ENCODE results near the gene HLA-DMB.

Gene HLA-DMB

DNA sequence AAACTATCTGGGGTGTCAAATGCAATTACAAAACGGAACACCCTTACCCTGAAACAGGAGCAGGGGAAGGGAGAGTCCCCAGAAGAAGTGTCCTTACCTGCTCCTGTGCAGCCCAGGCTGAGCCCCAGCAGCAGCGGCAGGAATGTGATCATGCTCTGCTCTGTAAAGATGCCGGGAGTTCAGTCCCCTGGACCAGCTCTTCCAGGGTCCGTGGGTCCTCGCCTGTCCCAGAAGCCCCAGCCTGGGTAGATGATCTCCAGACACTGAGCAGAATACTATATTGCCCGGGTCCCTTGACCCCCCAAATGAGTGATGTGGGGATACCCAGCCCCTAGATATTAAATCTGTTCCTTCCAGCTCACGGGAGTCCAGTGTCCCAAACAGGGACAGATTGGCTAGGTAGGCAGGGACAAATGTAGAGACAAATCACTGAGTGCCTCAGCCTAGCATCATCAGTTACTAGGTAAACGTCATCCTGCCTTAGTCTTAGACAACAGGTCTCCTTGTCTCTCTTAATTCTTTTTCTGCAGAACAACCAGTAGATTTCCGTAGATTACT lies at the start of gene HLA-DMB:
TSS of gene HLA-DMB (minus strand) at position 373 of the 558 bp plus-strand sequence. CDS start at position 152, 221 bp downstream.
- DNase-seq = peak; percentile 15

DNA sequence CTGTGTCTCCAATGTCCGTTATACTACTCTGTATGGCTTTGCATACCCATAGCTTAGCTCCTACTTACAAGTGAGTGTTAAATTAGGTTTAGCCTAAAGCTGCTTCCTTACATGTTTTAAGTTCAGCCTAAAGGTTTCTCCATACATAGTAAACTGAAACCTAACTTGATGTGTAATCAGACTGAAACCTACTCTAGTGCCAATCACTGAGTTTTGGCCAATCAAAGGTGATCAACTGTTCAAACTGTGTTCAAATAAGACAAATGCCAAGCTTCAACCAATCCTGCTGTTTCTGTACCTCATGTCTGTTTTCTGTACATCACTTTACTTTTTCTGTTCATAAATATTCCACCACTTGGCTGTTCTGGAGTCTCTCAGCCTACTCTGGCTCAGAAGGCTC lies 48.5 kb upstream of the HLA-DMB start:
- DNase-seq = no peak

GRCh38 chr6:32984622-32985389 lies 44.0 kb upstream of the HLA-DMB start:
- DNase-seq = peak; percentile 80

DNA sequence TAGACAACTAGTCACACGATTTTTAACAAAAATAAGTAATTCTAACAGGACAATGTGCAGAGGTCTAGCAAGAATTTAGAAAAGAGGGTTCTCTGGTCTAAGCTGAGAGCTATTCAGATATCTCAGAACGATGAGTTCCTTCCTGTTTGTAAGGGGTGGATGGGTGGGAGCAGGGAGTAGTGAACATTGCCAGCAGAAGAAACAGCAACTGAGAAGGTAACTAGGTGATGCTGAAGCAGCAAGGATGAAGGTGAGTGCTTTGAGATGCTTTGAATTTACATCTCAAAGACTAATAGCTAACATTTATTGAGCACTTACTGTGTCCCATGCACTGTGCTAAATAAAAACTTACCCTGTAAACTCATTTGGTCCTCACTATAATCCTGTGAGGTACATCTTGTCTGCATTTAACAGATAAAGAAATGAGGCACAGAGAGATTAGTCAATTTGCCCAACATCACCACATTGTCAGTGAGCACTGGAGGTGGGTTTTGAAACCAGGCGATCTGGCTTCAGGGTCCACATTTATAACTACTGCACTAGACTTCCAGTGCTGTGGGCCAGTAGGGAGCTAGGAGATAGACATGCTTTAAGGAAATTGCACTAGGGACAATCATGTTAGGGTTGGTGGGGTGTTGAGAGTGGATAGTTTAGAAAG lies 43.3 kb upstream of the HLA-DMB start:
- DNase-seq = no peak

DNA sequence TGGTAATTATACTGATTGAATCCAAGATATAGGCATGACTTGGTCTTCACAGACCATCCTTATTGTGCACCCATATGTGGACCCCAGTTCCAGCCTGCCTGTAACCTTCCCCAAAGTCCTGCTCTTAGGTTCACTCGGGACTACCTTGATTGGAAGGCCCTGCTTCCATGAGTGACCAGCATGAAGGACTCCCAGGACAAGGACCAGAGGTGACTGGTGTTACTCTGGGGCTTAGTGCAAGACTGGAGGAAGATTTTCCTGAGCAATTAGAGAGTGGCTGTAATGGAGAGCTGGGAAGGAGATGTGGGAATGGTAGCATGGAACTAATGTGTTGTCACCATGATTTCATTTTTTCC lies 42.6 kb upstream of the HLA-DMB start:
- DNase-seq = no peak

GRCh38 chr6:32982702-32983492 lies 42.1 kb upstream of the HLA-DMB start:
- DNase-seq = no peak

DNA sequence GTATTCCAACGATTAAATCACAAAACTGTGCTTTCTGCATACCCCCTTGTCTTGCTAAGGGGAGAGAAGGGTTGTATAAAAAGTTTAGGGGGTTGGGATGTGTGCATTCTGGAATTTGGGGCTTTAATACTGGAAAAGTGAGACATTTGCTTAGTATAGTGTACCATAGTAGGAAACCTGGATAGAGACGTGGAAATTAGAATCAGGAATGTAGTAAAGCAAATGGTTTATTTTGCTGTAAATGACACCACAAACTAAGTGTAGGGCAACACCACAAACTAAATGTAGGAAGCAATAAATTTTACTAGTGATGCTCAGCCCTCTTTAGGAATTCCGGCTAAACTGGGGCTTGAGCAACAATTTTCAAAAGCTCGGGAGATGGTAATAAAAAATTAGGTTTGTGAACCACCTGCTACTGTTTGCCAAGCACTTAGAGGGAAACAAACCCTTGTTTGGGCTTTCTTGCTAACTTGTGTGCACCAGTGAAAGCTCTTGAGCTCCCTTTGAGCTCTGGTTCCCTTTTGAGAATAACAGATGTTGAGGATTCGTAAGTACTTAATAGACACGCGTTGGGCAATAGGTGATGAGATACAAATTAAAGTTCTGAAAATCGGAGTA lies 41.4 kb upstream of the HLA-DMB start:
- no peak for DNase-seq

DNA sequence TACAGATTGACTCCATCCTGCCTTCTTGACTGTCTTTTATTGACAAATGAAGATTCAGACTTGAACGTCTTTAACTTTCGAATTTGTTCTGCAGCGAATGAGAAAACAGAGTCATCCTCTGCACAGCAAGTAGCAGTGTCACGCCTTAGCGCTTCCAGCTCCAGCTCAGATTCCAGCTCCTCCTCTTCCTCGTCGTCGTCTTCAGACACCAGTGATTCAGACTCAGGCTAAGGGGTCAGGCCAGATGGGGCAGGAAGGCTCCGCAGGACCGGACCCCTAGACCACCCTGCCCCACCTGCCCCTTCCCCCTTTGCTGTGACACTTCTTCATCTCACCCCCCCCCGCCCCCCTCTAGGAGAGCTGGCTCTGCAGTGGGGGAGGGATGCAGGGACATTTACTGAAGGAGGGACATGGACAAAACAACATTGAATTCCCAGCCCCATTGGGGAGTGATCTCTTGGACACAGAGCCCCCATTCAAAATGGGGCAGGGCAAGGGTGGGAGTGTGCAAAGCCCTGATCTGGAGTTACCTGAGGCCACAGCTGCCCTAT lies 39.7 kb upstream of the HLA-DMB start:
- no peak for DNase-seq

DNA sequence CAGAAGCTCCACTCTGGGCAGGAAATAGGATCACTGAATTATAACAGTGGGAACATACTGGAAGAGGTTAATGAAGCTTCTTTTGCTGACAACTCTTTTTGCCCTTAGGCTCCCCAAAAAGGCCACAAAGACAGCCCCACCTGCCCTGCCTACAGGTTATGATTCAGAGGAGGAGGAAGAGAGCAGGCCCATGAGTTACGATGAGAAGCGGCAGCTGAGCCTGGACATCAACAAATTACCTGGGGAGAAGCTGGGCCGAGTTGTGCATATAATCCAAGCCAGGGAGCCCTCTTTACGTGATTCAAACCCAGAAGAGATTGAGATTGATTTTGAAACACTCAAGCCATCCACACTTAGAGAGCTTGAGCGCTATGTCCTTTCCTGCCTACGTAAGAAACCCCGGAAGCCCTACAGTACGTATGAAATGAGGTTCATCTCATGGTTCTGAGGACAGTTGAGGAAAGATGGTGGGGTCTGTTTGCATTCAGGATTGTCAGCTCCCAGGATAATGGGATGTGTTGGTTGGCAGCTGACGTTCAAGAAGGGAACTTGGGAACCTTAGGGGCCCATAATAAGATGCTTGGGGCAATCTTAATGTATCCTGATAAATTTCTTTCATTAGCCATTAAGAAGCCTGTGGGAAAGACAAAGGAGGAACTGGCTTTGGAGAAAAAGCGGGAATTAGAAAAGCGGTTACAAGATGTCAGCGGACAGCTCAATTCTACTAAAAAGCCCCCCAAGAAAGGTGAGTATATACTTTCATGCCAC lies 39.1 kb upstream of the HLA-DMB start:
- no peak for DNase-seq

DNA sequence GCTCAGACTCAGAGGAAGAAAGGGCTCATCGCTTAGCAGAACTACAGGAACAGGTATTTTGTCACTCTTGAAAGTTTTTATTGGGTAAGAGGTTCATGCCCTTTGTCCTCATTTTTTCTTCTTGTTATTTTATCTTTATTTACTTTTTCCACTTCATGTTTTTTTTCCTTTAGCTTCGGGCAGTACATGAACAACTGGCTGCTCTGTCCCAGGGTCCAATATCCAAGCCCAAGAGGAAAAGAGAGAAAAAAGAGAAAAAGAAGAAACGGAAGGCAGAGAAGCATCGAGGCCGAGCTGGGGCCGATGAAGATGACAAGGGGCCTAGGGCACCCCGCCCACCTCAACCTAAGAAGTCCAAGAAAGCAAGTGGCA lies 37.1 kb upstream of the HLA-DMB start:
- no peak for DNase-seq

GRCh38 chr6:32977272-32977952 lies 36.6 kb upstream of the HLA-DMB start:
- DNase-seq = no peak

DNA sequence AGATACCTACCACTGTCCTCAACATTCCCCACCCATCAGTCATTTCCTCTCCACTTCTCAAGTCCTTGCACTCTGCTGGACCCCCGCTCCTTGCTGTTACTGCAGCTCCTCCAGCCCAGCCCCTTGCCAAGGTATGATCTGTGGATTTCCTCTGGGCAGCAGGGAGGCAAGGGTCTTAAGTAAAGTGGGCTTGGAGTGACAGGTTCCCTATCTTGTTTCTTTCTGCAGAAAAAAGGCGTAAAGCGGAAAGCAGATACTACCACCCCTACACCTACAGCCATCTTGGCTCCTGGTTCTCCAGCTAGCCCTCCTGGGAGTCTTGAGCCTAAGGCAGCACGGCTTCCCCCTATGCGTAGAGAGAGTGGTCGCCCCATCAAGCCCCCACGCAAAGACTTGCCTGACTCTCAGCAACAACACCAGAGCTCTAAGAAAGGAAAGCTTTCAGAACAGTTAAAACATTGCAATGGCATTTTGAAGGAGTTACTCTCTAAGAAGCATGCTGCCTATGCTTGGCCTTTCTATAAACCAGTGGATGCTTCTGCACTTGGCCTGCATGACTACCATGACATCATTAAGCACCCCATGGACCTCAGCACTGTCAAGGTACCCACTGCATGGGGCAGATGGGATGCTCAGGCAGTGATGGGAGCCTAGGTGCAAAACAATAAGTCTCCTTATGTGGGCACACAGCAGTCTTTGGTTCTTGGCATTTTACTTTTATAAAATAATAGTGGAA lies 35.7 kb upstream of the HLA-DMB start:
- DNase-seq = no peak

GRCh38 chr6:32975886-32976285 lies 35.1 kb upstream of the HLA-DMB start:
- DNase-seq = no peak

DNA sequence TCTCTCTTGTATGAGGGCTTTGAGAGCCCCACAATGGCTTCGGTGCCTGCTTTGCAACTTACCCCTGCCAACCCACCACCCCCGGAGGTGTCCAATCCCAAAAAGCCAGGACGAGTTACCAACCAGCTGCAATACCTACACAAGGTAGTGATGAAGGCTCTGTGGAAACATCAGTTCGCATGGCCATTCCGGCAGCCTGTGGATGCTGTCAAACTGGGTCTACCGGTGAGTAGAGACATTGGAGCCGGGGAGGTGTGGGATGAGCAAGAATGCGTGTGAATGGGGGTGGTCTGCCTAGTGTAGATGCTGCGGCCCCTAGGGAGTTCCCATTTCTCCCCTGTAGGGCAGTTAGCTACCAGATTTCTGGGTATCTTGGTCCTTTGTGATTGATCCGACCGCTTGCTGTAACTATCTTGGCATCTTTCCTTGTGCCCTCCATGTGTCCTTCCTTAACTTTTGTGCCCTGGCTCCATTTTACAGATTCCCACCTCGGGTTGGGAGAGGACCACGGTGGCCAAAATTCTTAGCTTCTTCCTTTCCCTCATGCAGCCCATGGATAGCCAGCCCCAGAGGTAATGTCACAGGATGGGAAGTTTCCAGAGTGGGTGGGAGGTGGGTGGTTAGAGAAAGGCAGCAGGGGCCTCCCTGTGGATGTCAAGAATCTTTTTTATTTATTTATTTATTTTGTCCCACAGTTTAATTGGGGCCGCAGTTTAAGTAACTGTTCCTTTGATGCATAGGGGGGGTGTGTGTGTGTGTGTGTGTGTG lies 33.9 kb upstream of the HLA-DMB start:
- DNase-seq = no peak

DNA sequence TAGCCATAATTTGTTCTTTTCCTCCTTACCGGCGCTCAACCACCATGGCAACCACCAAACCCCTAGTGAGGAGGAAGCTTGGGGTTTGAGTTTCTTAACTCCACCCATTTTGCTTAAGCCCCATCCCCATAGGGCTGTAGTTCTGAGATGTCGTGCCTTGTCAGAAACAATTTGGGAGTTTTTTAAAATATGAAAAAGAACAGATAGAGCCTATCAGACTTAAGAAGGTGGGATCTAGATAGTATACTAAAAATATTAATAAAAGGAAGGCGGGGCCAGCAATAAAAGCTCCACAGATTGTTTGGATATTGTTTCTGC lies 33.1 kb upstream of the HLA-DMB start:
- DNase-seq = no peak

DNA sequence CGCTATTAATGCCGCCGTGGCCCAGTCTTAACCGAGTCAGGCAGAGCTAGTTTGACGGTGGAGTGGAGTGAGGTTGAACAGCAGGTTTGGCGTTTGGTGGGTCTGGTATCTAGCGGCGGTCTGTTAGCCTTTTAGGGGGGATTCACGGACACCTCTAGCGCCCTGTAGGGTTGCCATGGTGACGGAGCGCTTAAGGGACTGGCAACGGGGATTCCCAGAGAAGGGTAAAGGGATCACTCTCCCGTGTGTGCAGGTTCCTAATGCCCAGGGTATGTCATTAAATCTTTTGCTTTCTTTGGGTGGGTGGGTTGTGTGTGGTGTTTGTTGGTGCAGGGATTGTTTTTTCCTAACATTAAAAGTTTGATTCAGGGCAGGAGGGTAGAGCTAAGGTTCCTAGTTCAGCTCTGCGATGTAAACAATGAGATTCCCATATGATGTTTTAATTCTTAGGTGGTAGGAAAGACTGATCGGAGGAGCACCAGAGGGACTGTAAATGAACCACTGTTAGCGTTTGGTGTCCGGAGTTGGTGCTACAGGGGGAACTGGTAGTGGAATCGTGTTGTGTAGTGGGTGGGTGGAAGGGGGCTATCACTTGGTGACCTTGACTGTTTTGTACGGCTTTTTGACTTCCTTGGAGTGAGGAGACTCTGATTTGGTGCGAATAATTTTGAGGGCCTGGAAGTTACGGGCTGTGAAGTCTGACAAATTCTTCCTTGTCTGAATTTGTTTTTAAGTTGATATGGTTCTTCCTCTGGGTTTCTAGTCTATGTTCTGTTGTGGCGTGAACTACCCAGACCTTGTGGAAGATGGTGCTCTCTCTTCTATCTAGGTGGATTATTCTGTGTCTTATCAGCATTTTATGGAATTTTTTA lies 32.6 kb upstream of the HLA-DMB start:
- DNase-seq = no peak

- peak; percentile 35 for DNase-seq
Observed at GRCh38 chr6:32972353-32973143, 31.7 kb upstream of the HLA-DMB start.

All from activated effector memory CD4-positive, alpha-beta T cell treated with Interleukin-2 at 50 U/mL for 16 hours (primary cell).